Activated CD8-positive, alpha-beta memory T cell treated with anti-CD3 and anti-CD28 coated beads, Interleukin-2, amount 50 U/mL, for 1 hour (primary cell): ENCODE measurements around the gene LIPG.

Source experiments
- DNase-seq: peaks from one replicate; pipeline ENCODE4 v3.0.0-alpha.2; 2020; ENCODE audit errors: extremely low read depth

Gene LIPG

GRCh38 chr18:49612515-49613033, 50.7 kb downstream of the LIPG start:
- DNase-seq = no peak

- no peak for DNase-seq
These were observed 51.3 kb downstream of the LIPG start for GRCh38 chr18:49613141-49613640.

DNA sequence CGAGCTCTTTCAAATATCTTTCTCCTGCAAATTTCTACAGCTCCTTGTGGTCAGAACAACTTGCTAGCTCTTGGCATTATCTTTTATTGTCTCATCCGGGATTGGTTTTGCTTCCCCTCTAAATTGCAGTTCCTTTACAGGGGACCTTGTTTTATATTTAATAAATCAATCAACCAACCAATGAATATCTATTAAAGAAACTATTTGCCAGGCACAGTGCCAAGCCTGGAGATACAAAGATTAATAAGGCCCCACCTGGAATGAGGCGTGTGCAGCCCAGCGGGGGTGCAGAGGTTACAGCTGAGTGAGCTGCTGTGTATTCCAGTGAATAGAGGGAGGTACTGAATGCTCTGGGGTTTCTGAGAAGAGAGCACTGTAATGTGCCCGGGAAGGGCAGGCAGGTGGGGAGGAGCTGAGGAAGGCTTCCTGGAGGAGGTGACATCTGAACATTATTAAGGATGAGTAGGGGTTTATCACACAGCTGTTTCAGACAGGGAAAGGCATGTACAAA, 51.8 kb downstream of the LIPG start:
- no peak for DNase-seq

- DNase-seq = no peak
These were observed 54.9 kb downstream of the LIPG start for GRCh38 chr18:49616618-49617328.

DNA sequence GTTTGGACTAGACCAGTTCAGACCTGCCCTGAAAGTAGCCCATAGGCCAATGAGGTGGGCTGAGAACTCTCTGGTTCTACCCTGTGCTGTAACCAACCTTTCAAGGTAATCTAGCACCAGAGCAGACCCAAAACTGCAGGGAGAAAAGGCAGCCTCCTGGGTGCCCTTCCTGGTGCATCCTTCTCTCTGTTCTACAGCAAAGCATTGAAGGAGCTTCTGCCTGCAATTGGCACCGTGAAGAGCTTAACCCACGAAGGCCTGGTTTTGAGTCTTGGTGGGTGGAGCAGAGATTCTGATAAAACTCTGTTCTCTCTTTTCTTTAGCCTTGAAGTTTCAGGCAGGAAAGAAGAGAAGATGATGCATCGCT, 55.5 kb downstream of the LIPG start:
- DNase-seq = no peak

GRCh38 chr18:49617865-49618264, 56.0 kb downstream of the LIPG start:
- DNase-seq = no peak

DNA sequence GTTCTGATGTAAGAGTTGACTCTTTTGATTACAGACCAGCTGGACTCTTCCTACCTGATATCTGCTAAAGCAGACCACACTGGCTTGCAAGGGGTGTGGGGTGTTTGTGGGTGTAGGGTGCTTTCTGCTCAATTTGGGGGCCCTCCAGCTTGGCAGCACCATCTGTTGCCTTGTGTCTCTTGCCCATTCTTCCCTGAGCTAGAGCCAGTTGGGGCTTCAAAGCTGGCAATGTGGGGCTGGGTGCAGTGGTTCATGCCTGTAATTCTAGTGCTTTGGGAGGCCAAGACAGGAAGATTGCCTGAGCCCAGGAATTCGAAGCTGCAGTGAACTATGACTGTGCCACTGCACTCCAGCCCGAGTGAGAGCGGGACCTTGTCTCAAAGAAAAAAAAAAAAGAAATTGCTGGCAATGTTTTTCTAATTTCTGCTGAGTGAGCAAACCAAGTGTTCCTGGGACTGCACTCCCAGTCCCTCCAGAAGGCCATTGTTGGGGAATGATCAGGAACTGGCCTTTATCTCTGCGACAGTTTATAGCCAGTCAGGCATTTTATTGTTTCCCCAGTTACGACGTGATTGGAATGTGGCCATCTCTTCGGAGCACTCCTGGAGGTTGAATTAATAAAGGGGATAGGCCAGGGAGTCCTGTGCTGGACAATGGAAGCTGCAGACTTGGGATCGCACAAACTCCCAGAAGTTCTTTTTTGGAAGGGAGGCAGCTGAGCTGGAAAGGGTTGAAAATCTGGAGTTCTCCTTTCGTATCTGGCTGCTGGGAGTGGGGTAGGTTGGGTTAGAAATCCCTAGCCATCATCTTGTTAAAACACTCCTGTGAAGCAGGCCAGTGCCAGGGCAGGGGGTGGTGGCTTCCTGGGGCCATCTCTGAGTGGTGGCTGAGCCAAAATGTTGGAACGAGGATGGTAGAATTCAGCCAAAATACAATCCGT, 57.2 kb downstream of the LIPG start:
- DNase-seq = no peak

DNA sequence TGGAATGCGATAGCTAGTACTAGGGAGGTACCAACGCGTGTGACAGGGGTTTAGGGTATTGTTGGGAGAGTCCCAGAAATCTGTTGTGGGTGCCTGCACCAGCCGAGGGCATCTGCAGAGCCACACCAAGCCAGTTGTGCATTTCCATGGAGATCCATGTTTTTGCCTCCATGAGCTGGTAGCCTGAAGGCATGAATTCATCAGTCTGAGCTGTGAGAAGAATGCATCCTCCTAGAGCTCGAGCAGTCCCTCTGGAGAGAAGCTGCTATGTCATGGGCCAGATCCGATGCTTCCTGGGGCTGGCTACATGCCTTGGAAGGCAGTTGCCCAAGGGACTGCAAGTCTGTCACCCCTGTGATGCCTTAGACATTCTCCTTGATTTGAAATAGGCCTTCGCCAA, 57.9 kb downstream of the LIPG start:
- DNase-seq = no peak

GRCh38 chr18:49621301-49621700, 59.4 kb downstream of the LIPG start:
- DNase-seq = no peak

GRCh38 chr18:49621717-49622351, 60.0 kb downstream of the LIPG start:
- no peak for DNase-seq

GRCh38 chr18:49623571-49623970, 61.7 kb downstream of the LIPG start:
- no peak for DNase-seq

GRCh38 chr18:49625021-49625691, 63.3 kb downstream of the LIPG start:
- DNase-seq = no peak

- no peak for DNase-seq
These were observed 65.1 kb downstream of the LIPG start for GRCh38 chr18:49626842-49627467.

GRCh38 chr18:49628119-49628518, 66.3 kb downstream of the LIPG start:
- no peak for DNase-seq

- no peak for DNase-seq
These were observed 67.3 kb downstream of the LIPG start for GRCh38 chr18:49628881-49629795.

GRCh38 chr18:49630246-49630699, 68.4 kb downstream of the LIPG start:
- DNase-seq = no peak

- no peak for DNase-seq
These were observed 69.4 kb downstream of the LIPG start for GRCh38 chr18:49631146-49631866.

- no peak for DNase-seq
These were observed 70.7 kb downstream of the LIPG start for GRCh38 chr18:49632588-49632987.

DNA sequence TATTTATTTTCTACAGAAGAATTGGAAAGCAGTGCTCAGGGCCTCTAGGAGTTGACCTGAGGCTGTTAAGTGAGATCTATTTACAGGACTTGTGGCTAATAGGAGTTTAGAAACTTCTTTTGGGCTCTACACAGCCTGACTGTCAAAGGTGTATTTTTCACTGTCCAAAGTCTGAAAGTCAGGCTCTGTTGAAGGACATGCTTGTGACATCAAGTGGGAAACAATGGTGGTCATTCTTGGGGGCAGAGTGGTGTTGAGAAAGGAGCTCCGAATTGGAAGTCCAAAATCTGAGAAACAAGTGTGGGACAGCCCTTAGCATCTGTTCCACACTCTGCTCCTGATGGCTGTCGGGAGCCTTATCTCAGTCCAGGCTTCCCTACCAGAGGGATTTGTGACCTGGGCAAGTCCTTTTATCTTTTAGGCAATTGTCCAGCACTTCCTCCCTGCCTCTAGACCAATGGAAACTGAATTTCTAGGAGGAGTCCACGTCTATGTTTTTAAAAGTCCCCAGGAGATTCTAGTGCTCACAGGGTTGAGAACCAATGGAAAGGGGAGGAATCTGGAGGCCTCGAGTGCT, 76.4 kb downstream of the LIPG start:
- no peak for DNase-seq
